ENCODE results near the gene CYP4A22.
A peak's percentile ranks its signal among the peaks of the same experiment; 100 is the strongest.
"Not testable (repeated sequence)": the region's sequence is repeated elsewhere in the genome, so short reads cannot be mapped to it uniquely, and the experiment has no call there.

CYP4A22 gene

DNA sequence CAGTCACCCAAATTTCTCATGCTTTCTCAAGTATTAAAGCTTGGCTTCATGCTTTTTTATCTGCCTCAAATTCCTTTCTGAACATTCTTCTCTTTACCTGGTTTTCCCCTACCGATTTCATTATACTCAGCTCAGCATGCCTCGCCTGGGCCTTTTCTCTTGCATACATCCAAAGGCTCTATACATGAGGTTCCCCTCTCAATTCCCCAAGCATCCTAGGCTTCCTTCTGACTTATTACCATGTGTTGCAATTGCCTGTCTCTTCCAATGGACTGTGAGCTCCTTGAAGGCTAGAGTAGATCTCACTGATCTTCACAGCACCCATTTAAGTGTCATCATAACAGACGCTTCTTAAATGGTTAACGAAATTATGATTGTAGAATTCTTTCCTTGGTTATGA, 24.1 kb upstream of the CYP4A22 start:
- DNase-seq (ENCODE audit: low read depth): no peak
- no peak for TF ChIP-seq CTCF (IDR thresholded peaks at IDR 0.05; ENCODE audit: low read length, missing control alignments)

GRCh38 chr1:47121039-47121438, 16.2 kb upstream of the CYP4A22 start:
- not testable (repeated sequence) for H3K4me3 ChIP-seq (replicated peaks; ENCODE audit: low read depth, low read length); DNase-seq (ENCODE audit: low read depth)

More for the DNA sequence above, 24.1 kb upstream of the CYP4A22 start:
- H3K4me3 ChIP-seq (replicated peaks; ENCODE audit: low read depth, low read length): no peak overlapping the region

GRCh38 chr1:47124834-47125233, 12.4 kb upstream of the CYP4A22 start:
- not testable (repeated sequence) for H3K4me3 ChIP-seq (replicated peaks; ENCODE audit: low read depth, low read length); DNase-seq (ENCODE audit: low read depth)

- not testable (repeated sequence) for H3K4me3 ChIP-seq (replicated peaks; ENCODE audit: low read depth, low read length); DNase-seq (ENCODE audit: low read depth)
These were observed 10.2 kb upstream of the CYP4A22 start for GRCh38 chr1:47126997-47127396.

DNA sequence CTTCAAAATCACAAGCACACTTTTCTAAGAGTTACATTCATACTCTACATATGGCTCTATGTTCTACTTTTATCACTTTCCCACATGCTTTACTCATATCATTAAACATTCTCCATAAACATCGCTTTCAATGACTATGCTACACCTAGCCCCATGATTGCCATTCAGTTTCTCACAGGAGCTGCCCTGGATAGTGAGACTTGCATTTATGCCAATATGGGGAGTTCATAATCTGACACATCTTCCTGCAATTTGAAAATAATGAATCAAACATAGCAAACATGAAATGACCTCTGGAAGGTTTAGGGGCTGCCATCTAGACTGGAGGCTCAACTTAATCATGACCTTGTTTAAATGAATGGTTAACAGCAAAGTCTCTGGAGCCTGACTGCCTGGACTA, 9.0 kb upstream of the CYP4A22 start:
- no peak for DNase-seq (ENCODE audit: low read depth)
- H3K4me3 ChIP-seq (replicated peaks; ENCODE audit: low read depth, low read length): no peak overlapping the region
- TF ChIP-seq CTCF (IDR thresholded peaks at IDR 0.05; ENCODE audit: low read length, missing control alignments): no peak

- H3K4me3 ChIP-seq (replicated peaks; ENCODE audit: low read depth, low read length): not testable (repeated sequence)
These were observed 8.4 kb upstream of the CYP4A22 start for GRCh38 chr1:47128854-47129253.

DNA sequence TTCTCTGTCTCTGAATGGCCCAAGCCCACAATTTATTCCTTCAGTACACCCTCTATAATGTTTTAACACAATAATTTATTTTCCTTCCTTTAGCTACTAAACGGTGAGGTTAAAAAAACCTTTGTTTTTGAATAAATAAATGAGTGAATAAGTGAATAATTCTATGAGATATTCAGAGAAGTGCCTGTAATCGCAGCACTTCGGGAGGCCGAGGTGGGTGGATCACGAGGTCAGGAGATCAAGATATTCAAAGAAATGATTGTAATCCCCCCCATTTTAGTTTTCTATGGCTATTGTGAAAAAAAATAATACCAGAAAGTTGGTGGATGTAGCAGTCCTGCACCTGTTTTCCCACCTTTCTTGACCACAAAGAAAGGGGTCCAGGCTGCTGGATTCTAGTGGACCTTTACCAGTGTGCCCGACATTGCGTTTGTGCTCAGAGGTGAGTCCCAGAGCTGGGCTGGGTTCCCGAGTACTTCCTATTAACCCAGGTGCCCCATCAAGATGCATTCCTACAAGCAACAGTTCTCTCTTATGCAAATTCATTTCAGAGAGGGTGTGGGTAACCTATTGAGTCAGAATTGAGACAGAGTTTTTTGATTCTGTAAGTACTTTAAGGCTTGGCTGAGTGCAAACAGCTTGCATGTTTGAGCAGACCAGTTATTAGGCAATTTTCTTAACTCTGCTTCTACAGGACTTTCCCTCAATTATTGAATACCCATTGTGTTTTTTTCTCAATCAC, 7.6 kb upstream of the CYP4A22 start:
- not testable (repeated sequence) for DNase-seq (ENCODE audit: low read depth); H3K4me3 ChIP-seq (replicated peaks; ENCODE audit: low read depth, low read length)

More at GRCh38 chr1:47128854-47129253, 8.4 kb upstream of the CYP4A22 start:
- DNase-seq (ENCODE audit: low read depth): not testable (repeated sequence)

DNA sequence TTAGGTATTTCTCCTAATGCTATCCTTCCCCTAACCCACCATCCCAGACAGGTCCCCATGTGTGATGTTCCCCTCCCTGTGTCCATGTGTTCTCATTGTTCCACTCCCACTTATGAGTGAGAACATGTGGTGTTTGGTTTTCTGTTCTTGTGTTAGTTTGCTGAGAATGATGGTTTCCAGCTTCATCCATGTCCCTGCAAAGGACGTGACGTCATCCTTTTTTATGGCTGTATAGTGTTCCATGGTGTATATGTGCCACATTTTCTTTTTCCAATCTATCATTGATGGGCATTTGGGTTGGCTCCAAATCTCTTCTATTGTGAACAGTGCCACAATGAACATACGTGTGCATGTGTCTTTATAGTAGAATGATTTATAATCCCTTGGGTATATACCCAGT, 4.6 kb upstream of the CYP4A22 start:
- DNase-seq (ENCODE audit: low read depth); H3K4me3 ChIP-seq (replicated peaks; ENCODE audit: low read depth, low read length): not testable (repeated sequence)

DNA sequence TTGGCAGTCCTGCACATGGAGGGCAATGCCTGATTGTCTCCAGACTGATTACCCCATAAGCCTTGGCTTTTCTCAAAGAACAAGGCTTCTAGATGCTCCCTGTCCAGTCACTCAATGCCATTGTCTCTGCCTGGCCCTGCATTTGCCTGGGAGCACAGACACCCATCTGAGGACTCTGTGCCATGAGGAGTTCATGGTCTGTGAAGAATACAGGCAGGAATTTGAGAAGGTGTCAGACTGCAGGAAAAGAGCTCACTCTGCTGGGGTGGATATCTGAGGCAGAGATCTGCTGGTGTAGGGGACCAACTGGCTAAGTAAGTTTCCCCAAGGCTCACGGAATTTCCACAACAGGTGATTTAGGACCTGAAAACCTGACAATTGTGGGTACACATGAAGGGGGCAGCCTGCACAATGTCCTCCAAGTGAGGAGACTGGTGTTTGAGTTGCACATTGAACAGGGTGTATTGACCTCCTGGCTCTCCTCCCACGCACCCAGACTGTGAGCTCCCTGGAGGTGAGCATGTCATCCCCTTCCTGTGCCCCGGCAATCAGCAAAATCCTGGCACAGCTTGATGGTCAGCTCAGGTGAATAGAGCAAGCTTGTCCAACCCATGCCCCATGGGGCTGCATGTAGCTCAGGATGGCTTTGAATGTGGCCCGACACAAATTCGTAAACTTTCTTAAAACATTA, 829 bp downstream of the CYP4A22 start:
- no peak for TF ChIP-seq CTCF (IDR thresholded peaks at IDR 0.05; ENCODE audit: low read length, missing control alignments)
- no peak overlapping the region for H3K4me3 ChIP-seq (replicated peaks; ENCODE audit: low read depth, low read length)
- no peak for DNase-seq (ENCODE audit: low read depth)

GRCh38 chr1:47140358-47140757, 3.1 kb downstream of the CYP4A22 start:
- DNase-seq (ENCODE audit: low read depth); H3K4me3 ChIP-seq (replicated peaks; ENCODE audit: low read depth, low read length): not testable (repeated sequence)

DNA sequence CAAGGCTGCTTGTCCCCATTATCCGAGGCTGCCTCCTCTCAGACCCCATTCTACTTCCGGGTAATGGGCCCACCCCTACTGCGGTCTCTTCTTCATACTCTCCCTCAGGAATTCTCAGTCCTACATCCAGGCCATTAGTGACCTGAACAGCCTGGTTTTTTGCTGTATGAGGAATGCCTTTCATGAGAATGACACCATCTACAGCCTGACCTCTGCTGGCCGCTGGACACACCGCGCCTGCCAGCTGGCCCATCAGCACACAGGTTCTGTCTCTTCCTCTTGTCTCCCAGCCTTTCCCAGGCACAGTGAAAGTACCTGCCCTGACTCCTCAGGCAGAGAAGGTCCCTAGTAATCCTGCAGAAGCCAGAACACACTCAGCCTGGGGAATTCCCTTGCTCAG, 6.4 kb downstream of the CYP4A22 start:
- DNase-seq (ENCODE audit: low read depth): peak; percentile 1
- peak; percentile 34 for TF ChIP-seq CTCF (IDR thresholded peaks at IDR 0.05; ENCODE audit: low read length, missing control alignments)
- not testable (repeated sequence) for H3K4me3 ChIP-seq (replicated peaks; ENCODE audit: low read depth, low read length)

DNA sequence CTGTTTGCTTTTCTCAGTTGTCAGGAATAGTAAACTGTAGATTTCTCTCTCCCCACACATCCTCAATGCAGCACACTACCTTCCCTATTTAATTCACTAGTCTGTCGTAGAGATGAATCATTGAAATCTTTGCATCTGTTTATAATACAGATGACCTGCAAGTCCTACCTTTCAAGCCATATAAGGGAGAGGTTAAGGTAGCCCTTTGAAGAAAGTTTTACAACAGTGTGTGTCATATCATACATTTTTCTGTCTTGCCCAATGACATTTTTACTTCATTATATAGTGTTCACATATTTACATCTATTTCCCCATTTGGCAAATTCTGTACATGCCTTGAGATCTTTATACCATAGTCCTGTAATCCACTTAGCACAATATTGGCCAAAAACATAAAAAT, 9.3 kb downstream of the CYP4A22 start:
- not testable (repeated sequence) for DNase-seq (ENCODE audit: low read depth)

More for the DNA sequence above, 9.3 kb downstream of the CYP4A22 start:
- H3K4me3 ChIP-seq (replicated peaks; ENCODE audit: low read depth, low read length): not testable (repeated sequence)

Data from fibroblast of pulmonary artery (primary cell).